DND-41 (cell line): ENCODE measurements around the gene CXCL8.

Source experiments
- ATAC-seq: fragments of 200-7000 bp; cut with Tn5 transposase; 3 replicates; pipeline ENCODE4 v1.9.1; 2021; ENCODE audit warnings: low read depth; ENCODE audit not compliant: insufficient read depth
- DNase-seq: peaks from one replicate; pipeline ENCODE4 v3.0.0-alpha.2; 2020
- H2AFZ ChIP-seq: 2 replicates; pipeline ENCODE4 v1.6.0; 2012; ENCODE audit warnings: low read depth, low read length
- H3K27ac ChIP-seq: 2 replicates; pipeline ENCODE4 v1.5.1; 2012; ENCODE audit warnings: low read length, inconsistent platforms
- H3K27me3 ChIP-seq: fragments of 200-600 bp; sonication (generic); 2 replicates; pipeline ENCODE4 v1.6.0; 2012; ENCODE audit warnings: low read length, mild to moderate bottlenecking, inconsistent platforms; ENCODE audit not compliant: insufficient read depth, poor library complexity
- H3K36me3 ChIP-seq: 2 replicates; pipeline ENCODE4 v1.5.1; 2012; ENCODE audit warnings: low read length, inconsistent platforms; ENCODE audit not compliant: insufficient read depth
- H3K4me1 ChIP-seq: 2 replicates; pipeline ENCODE4 v1.5.1; 2012; ENCODE audit warnings: mild to moderate bottlenecking, low read length; ENCODE audit not compliant: insufficient read depth
- H3K4me2 ChIP-seq: 2 replicates; pipeline ENCODE4 v1.6.0; 2012; ENCODE audit warnings: mild to moderate bottlenecking, moderate library complexity, low read length, inconsistent platforms; ENCODE audit not compliant: insufficient read depth
- H3K4me3 ChIP-seq, 2 experiments: fragments of 200-600 bp in 1 of 2; shearing (Covaris generic) in 1 of 2; 2 replicates each; pipeline ENCODE4 v1.5.1; 2012 to 2016; ENCODE audit warnings: inconsistent platforms in 2 of 2, low read length in 2 of 2, mild to moderate bottlenecking in 2 of 2, low read depth in 1 of 2, moderate library complexity in 1 of 2
- H3K79me2 ChIP-seq: 2 replicates; pipeline ENCODE4 v1.6.0; 2012; ENCODE audit warnings: low read length, inconsistent platforms; ENCODE audit not compliant: insufficient read depth
- H3K9ac ChIP-seq: 2 replicates; pipeline ENCODE4 v1.6.0; 2012; ENCODE audit warnings: low read depth, mild to moderate bottlenecking, inconsistent platforms, low read length, moderate library complexity
- H3K9me3 ChIP-seq: 2 replicates; pipeline ENCODE4 v1.5.1; 2012; ENCODE audit warnings: low read length, moderate library complexity, mild to moderate bottlenecking, inconsistent platforms; ENCODE audit not compliant: insufficient read depth, severe bottlenecking
- H4K20me1 ChIP-seq: 2 replicates; pipeline ENCODE4 v1.6.0; 2012; ENCODE audit warnings: low read length; ENCODE audit not compliant: insufficient read depth
- EZH2 ChIP-seq: IDR thresholded peaks from 3 replicates; pipeline ENCODE4 v1.6.1; 2012; ENCODE audit warnings: borderline replicate concordance, low read depth, mild to moderate bottlenecking, moderate library complexity, low read length, inconsistent platforms; ENCODE audit not compliant: severe bottlenecking
- TF ChIP-seq, protein P1 (sequence below): IDR thresholded peaks from 2 replicates; pipeline ENCODE4 v1.5.1; 2012; ENCODE audit warnings: borderline replicate concordance, low read length, moderate library complexity, mild to moderate bottlenecking; ENCODE audit not compliant: poor library complexity, severe bottlenecking; ENCODE audit errors: extremely low read depth

Gene CXCL8

GRCh38 chr4:73741031-73741749 is 821 bp downstream of the CXCL8 start:
- no peaks in the 10 kb centered on the region for H4K20me1 ChIP-seq
- H3K9ac ChIP-seq = no peak overlapping the region
- H3K27me3 ChIP-seq = no peaks in the 10 kb centered on the region
- DNase-seq (no peak), ATAC-seq (no peak)
- no peak overlapping the region for H3K27ac ChIP-seq
- H3K4me2 ChIP-seq = no peak overlapping the region
- H3K4me3 ChIP-seq = no peak overlapping the region
- no peaks in the 10 kb centered on the region for H3K4me1 ChIP-seq
- no peaks in the 10 kb centered on the region for H3K36me3 ChIP-seq
- H3K79me2 ChIP-seq = no peaks in the 10 kb centered on the region
- TF ChIP-seq EZH2 = no peak
- TF ChIP-seq, protein P1, sequence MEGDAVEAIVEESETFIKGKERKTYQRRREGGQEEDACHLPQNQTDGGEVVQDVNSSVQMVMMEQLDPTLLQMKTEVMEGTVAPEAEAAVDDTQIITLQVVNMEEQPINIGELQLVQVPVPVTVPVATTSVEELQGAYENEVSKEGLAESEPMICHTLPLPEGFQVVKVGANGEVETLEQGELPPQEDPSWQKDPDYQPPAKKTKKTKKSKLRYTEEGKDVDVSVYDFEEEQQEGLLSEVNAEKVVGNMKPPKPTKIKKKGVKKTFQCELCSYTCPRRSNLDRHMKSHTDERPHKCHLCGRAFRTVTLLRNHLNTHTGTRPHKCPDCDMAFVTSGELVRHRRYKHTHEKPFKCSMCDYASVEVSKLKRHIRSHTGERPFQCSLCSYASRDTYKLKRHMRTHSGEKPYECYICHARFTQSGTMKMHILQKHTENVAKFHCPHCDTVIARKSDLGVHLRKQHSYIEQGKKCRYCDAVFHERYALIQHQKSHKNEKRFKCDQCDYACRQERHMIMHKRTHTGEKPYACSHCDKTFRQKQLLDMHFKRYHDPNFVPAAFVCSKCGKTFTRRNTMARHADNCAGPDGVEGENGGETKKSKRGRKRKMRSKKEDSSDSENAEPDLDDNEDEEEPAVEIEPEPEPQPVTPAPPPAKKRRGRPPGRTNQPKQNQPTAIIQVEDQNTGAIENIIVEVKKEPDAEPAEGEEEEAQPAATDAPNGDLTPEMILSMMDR = no peak
- H3K9me3 ChIP-seq = no peaks in the 10 kb centered on the region
- H2AFZ ChIP-seq = no peak overlapping the region

- Histone ChIP-seq H3K9me3 (no peaks in the 10 kb centered on the region), H3K4me1 (no peaks in the 10 kb centered on the region), H3K27me3 (no peaks in the 10 kb centered on the region), H4K20me1 (no peaks in the 10 kb centered on the region), H3K9ac (no peak overlapping the region), H2AFZ (no peak overlapping the region), H3K79me2 (no peaks in the 10 kb centered on the region), H3K36me3 (no peaks in the 10 kb centered on the region), H3K27ac (no peak overlapping the region), H3K4me2 (no peak overlapping the region), H3K4me3 (no peak overlapping the region)
- DNase-seq (no peak), ATAC-seq (no peak)
- TF ChIP-seq, protein P1 = no peak
- TF ChIP-seq EZH2 = no peak
Observed at GRCh38 chr4:73741750-73742489, 1.6 kb downstream of the CXCL8 start.

GRCh38 chr4:73742490-73743160 is 2.3 kb downstream of the CXCL8 start:
- Histone ChIP-seq H3K4me1 (no peaks in the 10 kb centered on the region), H3K36me3 (no peaks in the 10 kb centered on the region), H3K79me2 (no peaks in the 10 kb centered on the region), H3K4me3 (no peak overlapping the region), H3K27ac (no peak overlapping the region), H3K4me2 (no peak overlapping the region), H2AFZ (no peak overlapping the region), H3K9ac (no peak overlapping the region), H3K9me3 (no peaks in the 10 kb centered on the region), H3K27me3 (no peaks in the 10 kb centered on the region), H4K20me1 (no peaks in the 10 kb centered on the region)
- TF ChIP-seq, protein P1 = no peak
- no peak for TF ChIP-seq EZH2
- DNase-seq = no peak
- ATAC-seq = no peak
